GM18526 (cell line): ENCODE data around the gene WDR31.
A peak's percentile ranks its signal among the peaks of the same experiment; 100 is the strongest.

Experiments
- POLR2A ChIP-seq: IDR thresholded peaks from 3 replicates; pipeline ENCODE4 v1.6.1; 2011; ENCODE audit not compliant: insufficient read length; ENCODE audit errors: extremely low read depth

The WDR31 gene

GRCh38 chr9:113281356-113281755 lies 58.7 kb downstream of the WDR31 start:
- TF ChIP-seq POLR2A = no peak

- TF ChIP-seq POLR2A = no peak
Observed at GRCh38 chr9:113278840-113279239, 61.2 kb downstream of the WDR31 start.

GRCh38 chr9:113275157-113276131 lies 64.6 kb downstream of the WDR31 start, which contains the start of the genes CDC26 and PRPF4:
CDC26 (minus strand) TSS chr9:113275572; CDS start chr9:113272507, 3,065 bp downstream.
PRPF4 (plus strand) TSS chr9:113275658; CDS start chr9:113275744, 86 bp downstream.
- TF ChIP-seq POLR2A = peak; percentile 96

- TF ChIP-seq POLR2A = no peak
Observed at GRCh38 chr9:113274474-113275156, 65.5 kb downstream of the WDR31 start.

GRCh38 chr9:113269871-113270270 lies 70.2 kb downstream of the WDR31 start:
- TF ChIP-seq POLR2A = no peak

- TF ChIP-seq POLR2A = no peak
Observed at GRCh38 chr9:113269355-113269754, 70.7 kb downstream of the WDR31 start.

- no peak for TF ChIP-seq POLR2A
Observed at GRCh38 chr9:113267911-113268566, 72.0 kb downstream of the WDR31 start.

- no peak for TF ChIP-seq POLR2A
Observed at GRCh38 chr9:113266174-113266573, 73.9 kb downstream of the WDR31 start.
